K562 (cell line): ENCODE results near the gene ADAM15. TPM values are rescaled to one million over a fixed set of nuclear protein-coding genes. Genes with fewer than 3 reads are reported as not detected.

Source experiments
- ATAC-seq: fragments of 200-7000 bp; cut with Tn5 transposase; 3 replicates; pipeline ENCODE4 v1.9.1; 2020; ENCODE audit warnings: moderate library complexity
- BruUV-seq: library from RNA; stranded (reverse); fragments of 400-500 nt; replicated peaks from 2 replicates; lab custom pipeline; 2021; lab: Mats Ljungman, UMichigan
- CTCF ChIA-PET: fragments of 300-600 bp; formaldehyde crosslinking; extraction: SDS; loops from one replicate; lab custom pipeline; 2021; ENCODE audit warnings: low intra/inter-chr PET ratio; lab: Yijun Ruan, JAX
- POLR2A ChIA-PET: fragments of 300-600, 350-650 bp; sonication (Branson Sonifier 250); formaldehyde crosslinking; extraction: SDS; loops from one replicate; lab custom pipeline; 2021; ENCODE audit warnings: antibody characterized with exemption, inconsistent platforms; lab: Yijun Ruan, JAX
- DNase-seq, 4 experiments: peaks; one replicate each; pipeline versions ENCODE4 v3.0.0 to v3.0.0-alpha.2; 2011 to 2018; ENCODE audit warnings: low spot score in 3 of 4, mixed read lengths in 3 of 4; ENCODE audit errors: extremely low read depth in 1 of 4
- FAIRE-seq: peaks from 2 replicates; lab custom pipeline; 2011; peaks lifted over from hg19 to GRCh38; lab: Jason Lieb, UNC
- H2AFZ ChIP-seq: 2 replicates; pipeline ENCODE4 v1.6.0; 2011; ENCODE audit warnings: low read depth, low read length, control low read depth, inconsistent platforms
- H3K27ac ChIP-seq: fragments of 200-600 bp; 3 replicates; pipeline ENCODE4 v1.8.0; 2011; ENCODE audit warnings: low read depth, mild to moderate bottlenecking, control low read depth, inconsistent platforms, low read length, moderate library complexity, mixed read lengths; ENCODE audit errors: extremely low read depth
- H3K27me3 ChIP-seq, 2 experiments: fragments of 300-600 bp in 1 of 2; 2 replicates in 1 of 2; 3 replicates in 1 of 2; pipeline versions ENCODE4 v1.6.0 to v1.8.0; 2011; ENCODE audit warnings: inconsistent platforms in 2 of 2, low read length in 2 of 2, mild to moderate bottlenecking in 1 of 2, mixed read lengths in 1 of 2, moderate library complexity in 1 of 2; ENCODE audit not compliant: control insufficient read depth in 2 of 2, insufficient read depth in 2 of 2
- H3K36me3 ChIP-seq: fragments of 300-600 bp; 3 replicates; pipeline ENCODE4 v1.8.0; 2011; ENCODE audit warnings: mild to moderate bottlenecking, low read length, inconsistent platforms; ENCODE audit not compliant: control insufficient read depth, insufficient read depth
- H3K4me1 ChIP-seq, 2 experiments: fragments of 200-600 bp in 1 of 2; replicated peaks in 1 of 2; 2 replicates in 1 of 2; 3 replicates in 1 of 2; pipeline versions ENCODE4 v1.5.1 to v1.8.0; 2011; ENCODE audit warnings: inconsistent platforms in 2 of 2, low read length in 2 of 2, mild to moderate bottlenecking in 1 of 2, mixed read lengths in 1 of 2, moderate library complexity in 1 of 2; ENCODE audit not compliant: control insufficient read depth in 2 of 2, insufficient read depth in 2 of 2
- H3K4me2 ChIP-seq: 2 replicates; pipeline ENCODE4 v1.6.1; 2011; ENCODE audit warnings: low read length, control low read depth, inconsistent platforms, mixed read lengths; ENCODE audit not compliant: insufficient read depth
- H3K4me3 ChIP-seq: fragments of 200-600 bp; sonication (generic), shearing (Covaris generic); 2 replicates; pipeline ENCODE4 v1.5.1; 2016; ENCODE audit warnings: control low read depth, inconsistent platforms
- H3K79me2 ChIP-seq: fragments of 200-600 bp; 3 replicates; pipeline ENCODE4 v1.8.0; 2011; ENCODE audit warnings: low read length, inconsistent platforms; ENCODE audit not compliant: control insufficient read depth, insufficient read depth
- H3K9ac ChIP-seq, 2 experiments: 2 replicates each; pipeline versions ENCODE4 v1.6.0 to v1.6.1; 2011; ENCODE audit warnings: low read depth in 2 of 2, low read length in 2 of 2, control low read depth in 1 of 2, inconsistent platforms in 1 of 2, mild to moderate bottlenecking in 1 of 2, mixed read lengths in 1 of 2; ENCODE audit not compliant: insufficient read depth in 1 of 2
- H3K9me1 ChIP-seq: one replicate; pipeline ENCODE4 v1.6.0; 2011; ENCODE audit warnings: inconsistent platforms, mild to moderate bottlenecking, low read length, moderate library complexity; ENCODE audit not compliant: control insufficient read depth, insufficient read depth
- H3K9me3 ChIP-seq: replicated peaks from 2 replicates; pipeline ENCODE4 v1.5.1; 2011; ENCODE audit warnings: low read depth, low read length, inconsistent platforms; ENCODE audit not compliant: control insufficient read depth, insufficient read depth
- H4K20me1 ChIP-seq: replicated peaks from 2 replicates; pipeline ENCODE4 v1.6.1; 2011; ENCODE audit warnings: low read length, inconsistent platforms, mixed read lengths; ENCODE audit not compliant: control insufficient read depth, insufficient read depth
- CBX3 ChIP-seq, 2 experiments: IDR thresholded peaks; 1 replicate in 1 of 2; 2 replicates in 1 of 2; pipeline ENCODE4 v1.6.1; 2012; ENCODE audit warnings: inconsistent platforms in 2 of 2, low read length in 2 of 2, borderline replicate concordance in 1 of 2, control low read depth in 1 of 2
- DMBX1 ChIP-seq: fragments of 250-450 bp; sonication (Bioruptor Pico); IDR thresholded peaks from 2 replicates; pipeline ENCODE4 v1.8.0; 2022; ENCODE audit warnings: inconsistent platforms, mild to moderate bottlenecking, moderate library complexity, borderline replicate concordance
- HDAC8 ChIP-seq: fragments of 450-650 bp; IDR thresholded peaks from 2 replicates; pipeline ENCODE4 v1.6.1; 2016; ENCODE audit warnings: mild to moderate bottlenecking, missing genetic modification characterization, moderate library complexity, missing compliant biosample characterization
- HNRNPUL1 ChIP-seq: fragments of 200-400 bp; formaldehyde crosslinking; IDR thresholded peaks from 2 replicates; pipeline ENCODE4 v1.6.1; 2017; ENCODE audit warnings: low read length
- L3MBTL2 ChIP-seq: fragments of 450-650 bp; IDR thresholded peaks from 2 replicates; pipeline ENCODE4 v1.6.1; 2016; ENCODE audit warnings: mild to moderate bottlenecking, moderate library complexity
- NFRKB ChIP-seq: fragments of 450-650 bp; IDR thresholded peaks from 2 replicates; pipeline ENCODE4 v1.6.1; 2016; ENCODE audit warnings: low read depth
- ZBTB17 ChIP-seq: fragments of 450-650 bp; formaldehyde crosslinking; IDR thresholded peaks from 2 replicates; pipeline ENCODE4 v1.4.0; 2020; ENCODE audit warnings: mild to moderate bottlenecking
- ZNF224 ChIP-seq: sonication (generic); formaldehyde crosslinking; IDR thresholded peaks from 2 replicates; pipeline ENCODE4 v1.8.0; 2022; ENCODE audit warnings: mild to moderate bottlenecking, missing genetic modification reagents
- ZNF311 ChIP-seq: fragments of 250-450 bp; sonication (Bioruptor Pico); IDR thresholded peaks from 2 replicates; pipeline ENCODE4 v1.4.0; 2020; ENCODE audit warnings: mild to moderate bottlenecking, moderate library complexity
- ZNF76 ChIP-seq: fragments of 250-450 bp; sonication (Bioruptor Pico); IDR thresholded peaks from 2 replicates; pipeline ENCODE4 v1.4.0; 2020; ENCODE audit warnings: mild to moderate bottlenecking, moderate library complexity, borderline replicate concordance
- WGBS: fragments of 100-300 bp; shearing (Covaris generic); methylation state at CpG from one replicate; pipeline ENCODE4 v1.1.6; 2016; ENCODE audit warnings: low coverage, mixed read lengths; ENCODE audit not compliant: insufficient coverage; ENCODE audit errors: missing lambda C conversion rate; 5-methylcytosine and 5-hydroxymethylcytosine counted together
- in situ Hi-C: fragments of 300-500 bp; cut with MboI; formaldehyde crosslinking; loops from 4 replicates; pipeline ENCODE4 v1.15.0; 2018; ENCODE audit warnings: inconsistent platforms, mixed read lengths
- intact Hi-C: fragments of 100-400 bp; cut with micrococcal nuclease; formaldehyde crosslinking; loops from 2 replicates; pipeline ENCODE4 v1.14.2; 2022
- polyA plus RNA-seq, 8 experiments: library from polyadenylated mRNA; depleted of rRNA in 4 of 8; stranded (reverse) in 5 of 8; unstranded in 3 of 8; fragments of >200 nt; fragmentation: Nextera tagmentation in 2 of 8; fragmentation: Illumina TruSeq in 1 of 8; extraction: Ambion mirVana in 2 of 8; extraction: Trizol in 1 of 8; gene quantifications; 2 replicates each; pipeline versions ENCODE4 v1.2.1 to v1.2.3, GENCODE V29; 2011 to 2014; ENCODE audit warnings: inconsistent platforms in 1 of 8, missing spikeins in 1 of 8
- total RNA-seq, 7 experiments: library from RNA; depleted of rRNA in 6 of 7; stranded (reverse); fragments of >200 nt in 6 of 7; fragmentation: Illumina TruSeq in 2 of 7; extraction: Trizol in 2 of 7; gene quantifications; 2 replicates each; pipeline versions ENCODE4 v1.2.1 to v1.2.3, GENCODE V29; 2011 to 2021; ENCODE audit warnings: low replicate concordance in 1 of 7
- TF ChIP-seq, protein P1 (sequence below): sonication (generic); formaldehyde crosslinking; IDR thresholded peaks from 2 replicates; pipeline ENCODE4 v1.8.0; 2023; ENCODE audit warnings: mild to moderate bottlenecking, missing genetic modification reagents
- TF ChIP-seq, protein P2 (sequence below): fragments of 450-650 bp; formaldehyde crosslinking; IDR thresholded peaks from 2 replicates; pipeline ENCODE4 v1.4.0; 2022; ENCODE audit warnings: mild to moderate bottlenecking, moderate library complexity
- TF ChIP-seq, protein P3 (sequence below), 2 experiments: fragments of 450-650 bp; IDR thresholded peaks; 2 replicates each; pipeline ENCODE4 v1.6.1; 2018; ENCODE audit warnings: mild to moderate bottlenecking in 2 of 2, low read depth in 1 of 2; ENCODE audit not compliant: partially characterized antibody in 2 of 2

ADAM15 gene
- total and polyA plus RNA-seq, 9 of the 15 experiments (the other 6 are each of a cell fraction or from before 2014, with no cell fraction given), result 0.69 to 72.3 (median 32.8) TPM

DNA sequence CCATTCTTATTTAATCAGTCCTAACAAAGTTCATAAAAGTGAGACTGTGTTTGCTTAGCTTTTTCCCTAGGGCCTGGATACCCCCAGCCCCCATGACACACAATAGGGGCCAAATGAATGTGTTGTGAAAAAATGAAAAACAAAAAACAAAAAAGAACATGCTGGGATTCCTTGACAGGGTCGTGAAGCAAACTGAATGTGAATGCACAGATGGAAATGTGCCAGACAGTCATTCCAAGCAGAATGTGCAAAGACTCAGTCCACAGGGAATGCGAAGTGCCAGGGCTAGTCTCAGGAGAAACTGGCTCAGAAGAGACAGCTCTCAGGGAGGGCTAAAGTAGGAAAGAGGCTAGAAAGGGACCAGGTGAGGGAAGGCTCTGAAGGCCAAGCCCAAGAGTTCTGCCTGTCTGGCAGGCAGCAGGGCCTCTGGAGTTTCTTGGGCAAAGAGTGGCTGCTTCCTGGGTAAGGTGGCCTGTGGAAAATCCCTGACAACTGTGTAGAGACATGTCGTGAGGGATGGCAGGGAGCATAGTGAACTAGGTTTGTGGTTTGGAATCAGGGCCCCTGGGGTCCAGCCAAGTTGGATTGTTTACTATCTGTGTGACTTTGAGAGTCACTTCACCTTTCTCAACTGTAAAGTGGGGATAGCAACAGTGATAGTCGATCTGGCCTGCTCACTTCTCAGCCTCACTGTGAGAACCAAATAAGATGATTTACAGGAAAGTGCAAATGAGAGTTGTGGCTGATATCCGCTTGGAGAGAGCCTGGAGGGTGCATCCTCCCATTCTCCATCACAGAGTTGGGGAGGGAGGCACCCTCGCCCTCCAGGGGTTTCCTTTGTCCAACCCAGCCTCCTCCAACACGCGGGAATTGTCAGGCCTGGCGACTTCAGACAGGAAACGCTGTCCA is 1.2 kb upstream of the ADAM15 start:
- no peak for ATAC-seq
- TF ChIP-seq NFRKB, result 0 out of 2 replicates have a peak, but pooled peaks have one; percentile 63
- peak; percentile 49; the same call in 1 of the 2 replicates for TF ChIP-seq ZNF76 (CRISPR knock-in tag)
- TF ChIP-seq, protein P1, sequence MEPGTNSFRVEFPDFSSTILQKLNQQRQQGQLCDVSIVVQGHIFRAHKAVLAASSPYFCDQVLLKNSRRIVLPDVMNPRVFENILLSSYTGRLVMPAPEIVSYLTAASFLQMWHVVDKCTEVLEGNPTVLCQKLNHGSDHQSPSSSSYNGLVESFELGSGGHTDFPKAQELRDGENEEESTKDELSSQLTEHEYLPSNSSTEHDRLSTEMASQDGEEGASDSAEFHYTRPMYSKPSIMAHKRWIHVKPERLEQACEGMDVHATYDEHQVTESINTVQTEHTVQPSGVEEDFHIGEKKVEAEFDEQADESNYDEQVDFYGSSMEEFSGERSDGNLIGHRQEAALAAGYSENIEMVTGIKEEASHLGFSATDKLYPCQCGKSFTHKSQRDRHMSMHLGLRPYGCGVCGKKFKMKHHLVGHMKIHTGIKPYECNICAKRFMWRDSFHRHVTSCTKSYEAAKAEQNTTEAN (CRISPR knock-in tag), result no peak
- TF ChIP-seq DMBX1 (CRISPR knock-in tag), result peak; percentile 90
- TF ChIP-seq ZBTB17 (CRISPR knock-in tag), result peak; percentile 47; the same call in 1 of the 2 replicates
- TF ChIP-seq, protein P2, sequence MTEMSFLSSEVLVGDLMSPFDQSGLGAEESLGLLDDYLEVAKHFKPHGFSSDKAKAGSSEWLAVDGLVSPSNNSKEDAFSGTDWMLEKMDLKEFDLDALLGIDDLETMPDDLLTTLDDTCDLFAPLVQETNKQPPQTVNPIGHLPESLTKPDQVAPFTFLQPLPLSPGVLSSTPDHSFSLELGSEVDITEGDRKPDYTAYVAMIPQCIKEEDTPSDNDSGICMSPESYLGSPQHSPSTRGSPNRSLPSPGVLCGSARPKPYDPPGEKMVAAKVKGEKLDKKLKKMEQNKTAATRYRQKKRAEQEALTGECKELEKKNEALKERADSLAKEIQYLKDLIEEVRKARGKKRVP (CRISPR knock-in tag), result peak; percentile 55; the same call in 1 of the 2 replicates
- no peak; a peak in 1 of 3 replicates for TF ChIP-seq CBX3 (IDR thresholded peaks at IDR 0.05; ENCODE audit: borderline replicate concordance in 1 of 2, low read length in 2 of 2)
- TF ChIP-seq HDAC8, result 0 out of 2 replicates have a peak, but pooled peaks have one; percentile 7
- no peak for TF ChIP-seq ZNF224
- peak; percentile 56; the same call in 1 of the 2 replicates for TF ChIP-seq ZNF311 (CRISPR knock-in tag)
- TF ChIP-seq, protein P3, sequence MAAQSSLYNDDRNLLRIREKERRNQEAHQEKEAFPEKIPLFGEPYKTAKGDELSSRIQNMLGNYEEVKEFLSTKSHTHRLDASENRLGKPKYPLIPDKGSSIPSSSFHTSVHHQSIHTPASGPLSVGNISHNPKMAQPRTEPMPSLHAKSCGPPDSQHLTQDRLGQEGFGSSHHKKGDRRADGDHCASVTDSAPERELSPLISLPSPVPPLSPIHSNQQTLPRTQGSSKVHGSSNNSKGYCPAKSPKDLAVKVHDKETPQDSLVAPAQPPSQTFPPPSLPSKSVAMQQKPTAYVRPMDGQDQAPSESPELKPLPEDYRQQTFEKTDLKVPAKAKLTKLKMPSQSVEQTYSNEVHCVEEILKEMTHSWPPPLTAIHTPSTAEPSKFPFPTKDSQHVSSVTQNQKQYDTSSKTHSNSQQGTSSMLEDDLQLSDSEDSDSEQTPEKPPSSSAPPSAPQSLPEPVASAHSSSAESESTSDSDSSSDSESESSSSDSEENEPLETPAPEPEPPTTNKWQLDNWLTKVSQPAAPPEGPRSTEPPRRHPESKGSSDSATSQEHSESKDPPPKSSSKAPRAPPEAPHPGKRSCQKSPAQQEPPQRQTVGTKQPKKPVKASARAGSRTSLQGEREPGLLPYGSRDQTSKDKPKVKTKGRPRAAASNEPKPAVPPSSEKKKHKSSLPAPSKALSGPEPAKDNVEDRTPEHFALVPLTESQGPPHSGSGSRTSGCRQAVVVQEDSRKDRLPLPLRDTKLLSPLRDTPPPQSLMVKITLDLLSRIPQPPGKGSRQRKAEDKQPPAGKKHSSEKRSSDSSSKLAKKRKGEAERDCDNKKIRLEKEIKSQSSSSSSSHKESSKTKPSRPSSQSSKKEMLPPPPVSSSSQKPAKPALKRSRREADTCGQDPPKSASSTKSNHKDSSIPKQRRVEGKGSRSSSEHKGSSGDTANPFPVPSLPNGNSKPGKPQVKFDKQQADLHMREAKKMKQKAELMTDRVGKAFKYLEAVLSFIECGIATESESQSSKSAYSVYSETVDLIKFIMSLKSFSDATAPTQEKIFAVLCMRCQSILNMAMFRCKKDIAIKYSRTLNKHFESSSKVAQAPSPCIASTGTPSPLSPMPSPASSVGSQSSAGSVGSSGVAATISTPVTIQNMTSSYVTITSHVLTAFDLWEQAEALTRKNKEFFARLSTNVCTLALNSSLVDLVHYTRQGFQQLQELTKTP (IDR thresholded peaks at IDR 0.05; ENCODE audit: low read depth in 1 of 2, partially characterized antibody in 2 of 2), result peak in 1 of 2 experiments; percentile 34
- TF ChIP-seq L3MBTL2, result peak; percentile 97; the same call in 1 of the 2 replicates
- TF ChIP-seq HNRNPUL1, result no peak

More for the DNA sequence above, 1.2 kb upstream of the ADAM15 start:
- peak overlapping the region; percentile 99 for H3K4me2 ChIP-seq
- intact Hi-C loops, result loop anchor here (5.0 kb wide), 2 partner anchors 32 to 48 kb away; partner anchors contain the start of gene ZBTB7B
- H3K79me2 ChIP-seq, result peaks cover 19% of the 10 kb centered on the region
- WGBS, result 17% methylated on average over 9 of the region's 10 CpGs
- POLR2A ChIA-PET, result interaction anchor here (0.6 kb wide), 2 partner anchors 14 to 23 kb away, joined by 3 to 4 read pairs; no protein-coding TSS in a partner anchor
- peaks cover 4% of the 10 kb centered on the region for H3K9me1 ChIP-seq
- DNase-seq (no peak), FAIRE-seq (peak; percentile 32)
- no peaks in the 10 kb centered on the region for H3K27me3 ChIP-seq
- H3K9ac ChIP-seq, result peak overlapping the region; percentile 90 to 96
- H3K27ac ChIP-seq, result peak overlapping the region; percentile 83
- TSS peak; percentile 86 for BruUV-seq
- peak overlapping the region; percentile 95 for H2AFZ ChIP-seq
- peaks cover 14% of the 10 kb centered on the region; the same call in 1 of the 3 replicates for H3K36me3 ChIP-seq
- peaks cover 29 to 51% of the 10 kb centered on the region in 2 experiments for H3K4me1 ChIP-seq
- in situ Hi-C loops, result no loop called here
- H3K4me3 ChIP-seq, result peak overlapping the region; percentile 80
- CTCF ChIA-PET, result interaction anchor here (0.6 to 1.4 kb wide), 3 partner anchors 34 to 88 kb away, joined by 3 to 4 read pairs (median 3); partner anchors contain the start of gene PYGO2
- peaks cover 6% of the 10 kb centered on the region; the same call in 1 of the 2 replicates for H4K20me1 ChIP-seq
- H3K9me3 ChIP-seq, result no peaks in the 10 kb centered on the region
